ENCODE data around the gene C17orf114.

DNA sequence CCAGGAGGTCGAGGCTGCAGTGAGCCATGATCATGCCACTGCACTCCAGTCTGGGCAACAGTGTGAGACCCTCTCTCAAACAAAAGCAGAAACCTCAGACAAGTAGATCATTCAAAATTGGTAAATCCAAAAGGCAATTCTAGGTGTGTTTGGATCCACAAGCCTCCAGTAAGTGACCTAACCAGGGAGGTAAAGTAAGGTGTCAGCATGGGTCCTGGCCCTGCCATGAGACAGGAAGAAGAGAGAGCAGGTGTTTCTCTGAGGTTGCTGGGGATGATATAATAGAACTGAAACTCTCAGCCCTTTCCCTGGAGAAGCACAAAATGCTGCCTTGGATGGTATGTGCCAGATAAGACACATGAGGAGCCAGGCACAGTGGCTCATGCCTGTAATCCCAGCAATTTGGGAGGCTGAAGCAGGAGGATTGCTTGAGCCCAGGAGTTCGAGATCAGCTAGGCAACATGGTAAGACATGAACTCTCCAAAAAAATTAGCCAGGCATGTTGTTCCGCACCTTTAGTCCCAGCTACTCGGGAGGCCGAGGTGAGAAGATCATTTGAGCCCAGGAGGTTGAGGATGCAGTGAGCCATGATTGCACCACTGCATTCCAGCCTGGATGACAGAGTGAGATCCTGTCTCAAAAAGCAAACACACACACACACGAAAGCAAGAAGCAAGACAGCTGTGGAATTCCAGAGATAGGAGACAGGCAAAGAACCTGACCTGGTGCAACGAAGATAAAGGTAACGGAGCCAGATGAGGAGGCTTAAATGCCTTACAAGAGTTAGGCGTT, 24.0 kb downstream of the C17orf114 start:
- TF ChIP-seq, protein P1, sequence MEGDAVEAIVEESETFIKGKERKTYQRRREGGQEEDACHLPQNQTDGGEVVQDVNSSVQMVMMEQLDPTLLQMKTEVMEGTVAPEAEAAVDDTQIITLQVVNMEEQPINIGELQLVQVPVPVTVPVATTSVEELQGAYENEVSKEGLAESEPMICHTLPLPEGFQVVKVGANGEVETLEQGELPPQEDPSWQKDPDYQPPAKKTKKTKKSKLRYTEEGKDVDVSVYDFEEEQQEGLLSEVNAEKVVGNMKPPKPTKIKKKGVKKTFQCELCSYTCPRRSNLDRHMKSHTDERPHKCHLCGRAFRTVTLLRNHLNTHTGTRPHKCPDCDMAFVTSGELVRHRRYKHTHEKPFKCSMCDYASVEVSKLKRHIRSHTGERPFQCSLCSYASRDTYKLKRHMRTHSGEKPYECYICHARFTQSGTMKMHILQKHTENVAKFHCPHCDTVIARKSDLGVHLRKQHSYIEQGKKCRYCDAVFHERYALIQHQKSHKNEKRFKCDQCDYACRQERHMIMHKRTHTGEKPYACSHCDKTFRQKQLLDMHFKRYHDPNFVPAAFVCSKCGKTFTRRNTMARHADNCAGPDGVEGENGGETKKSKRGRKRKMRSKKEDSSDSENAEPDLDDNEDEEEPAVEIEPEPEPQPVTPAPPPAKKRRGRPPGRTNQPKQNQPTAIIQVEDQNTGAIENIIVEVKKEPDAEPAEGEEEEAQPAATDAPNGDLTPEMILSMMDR (IDR thresholded peaks at IDR 0.05; ENCODE audit: low read length) = no peak
- TF ChIP-seq EZH2 (optimal IDR thresholded peaks at IDR 0.05; ENCODE audit: low read depth, low read length) (no peak), EZH2phosphoT487 (IDR thresholded peaks at IDR 0.05; ENCODE audit: low read length) (no peak)

Measured in MM.1S (cell line).